Neuronal stem cell (in vitro differentiated cells): ENCODE data around the gene STK26.

Experiments
- DNase-seq: peaks from one replicate; pipeline ENCODE4 v3.0.0-alpha.2; 2013; ENCODE audit warnings: low spot score
- H2AFZ ChIP-seq: one replicate; pipeline ENCODE4 v1.6.1; 2013; ENCODE audit warnings: mild to moderate bottlenecking, low read length, inconsistent platforms
- H2AK5ac ChIP-seq: 2 replicates; pipeline ENCODE4 v1.6.1; 2013; ENCODE audit warnings: low read depth, mild to moderate bottlenecking, inconsistent platforms, low read length, moderate library complexity, mixed read lengths
- H2BK120ac ChIP-seq: 2 replicates; pipeline ENCODE4 v1.6.1; 2013; ENCODE audit warnings: low read depth, mild to moderate bottlenecking, inconsistent platforms, low read length, moderate library complexity, mixed read lengths
- H2BK12ac ChIP-seq: one replicate; pipeline ENCODE4 v1.6.1; 2013; ENCODE audit warnings: low read length, inconsistent platforms
- H2BK15ac ChIP-seq: 2 replicates; pipeline ENCODE4 v1.6.1; 2013; ENCODE audit warnings: mild to moderate bottlenecking, low read length, inconsistent platforms, mixed read lengths
- H2BK5ac ChIP-seq: one replicate; pipeline ENCODE4 v1.6.1; 2013; ENCODE audit warnings: inconsistent platforms, mild to moderate bottlenecking, low read length, moderate library complexity
- H3K14ac ChIP-seq: one replicate; pipeline ENCODE4 v1.6.1; 2013; ENCODE audit warnings: low read length, inconsistent platforms
- H3K18ac ChIP-seq: 2 replicates; pipeline ENCODE4 v1.6.1; 2013; ENCODE audit warnings: low read length, inconsistent platforms
- H3K23ac ChIP-seq: 2 replicates; pipeline ENCODE4 v1.6.1; 2013; ENCODE audit warnings: low read depth, mild to moderate bottlenecking, mixed read lengths, low read length, inconsistent platforms; ENCODE audit not compliant: poor library complexity
- H3K27ac ChIP-seq: replicated peaks from 3 replicates; pipeline ENCODE4 v1.5.1; 2013; ENCODE audit warnings: low read length, inconsistent platforms
- H3K27me3 ChIP-seq, 3 experiments: 2 replicates each; pipeline ENCODE4 v1.6.1; 2013; ENCODE audit warnings: low read length in 3 of 3, mild to moderate bottlenecking in 2 of 3, inconsistent platforms in 1 of 3, low read depth in 1 of 3, mixed read lengths in 1 of 3, moderate library complexity in 1 of 3; ENCODE audit not compliant: control insufficient read depth in 3 of 3, insufficient read depth in 3 of 3
- H3K36me3 ChIP-seq, 2 donors: replicated peaks in 1 of 2; 2 replicates each; pipeline ENCODE4 v1.6.1; 2013; ENCODE audit warnings: low read length in 2 of 2; ENCODE audit not compliant: control insufficient read depth in 2 of 2, insufficient read depth in 2 of 2
- H3K4ac ChIP-seq: 2 replicates; pipeline ENCODE4 v1.6.1; 2013; ENCODE audit warnings: inconsistent platforms, mild to moderate bottlenecking, low read length, moderate library complexity
- H3K4me1 ChIP-seq, 2 donors: 1 replicate in 1 of 2; 2 replicates in 1 of 2; pipeline ENCODE4 v1.6.1; 2013; ENCODE audit warnings: low read length in 2 of 2, low read depth in 1 of 2; ENCODE audit not compliant: control insufficient read depth in 2 of 2, insufficient read depth in 1 of 2
- H3K4me2 ChIP-seq: one replicate; pipeline ENCODE4 v1.6.1; 2013; ENCODE audit warnings: mild to moderate bottlenecking, low read length, inconsistent platforms; ENCODE audit not compliant: insufficient read depth, poor library complexity, severe bottlenecking
- H3K4me3 ChIP-seq, 2 donors: 2 replicates each; pipeline ENCODE4 v1.5.1; 2013; ENCODE audit warnings: low read length in 2 of 2, mild to moderate bottlenecking in 2 of 2, inconsistent platforms in 1 of 2, moderate library complexity in 1 of 2
- H3K79me1 ChIP-seq: one replicate; pipeline ENCODE4 v1.6.1; 2013; ENCODE audit warnings: low read depth, mild to moderate bottlenecking, inconsistent platforms, low read length, moderate library complexity
- H3K9ac ChIP-seq: one replicate; pipeline ENCODE4 v1.6.1; 2013; ENCODE audit warnings: mild to moderate bottlenecking, low read depth, low read length, inconsistent platforms; ENCODE audit not compliant: poor library complexity
- H3K9me3 ChIP-seq, 2 donors: replicated peaks in 1 of 2; 2 replicates each; pipeline versions ENCODE3 to v1.6.1; 2013; ENCODE audit warnings: low read length in 2 of 2, mild to moderate bottlenecking in 2 of 2, inconsistent platforms in 1 of 2, low read depth in 1 of 2, mixed read lengths in 1 of 2, moderate library complexity in 1 of 2; ENCODE audit not compliant: control insufficient read depth in 2 of 2, insufficient read depth in 1 of 2
- H4K8ac ChIP-seq: one replicate; pipeline ENCODE4 v1.6.1; 2013; ENCODE audit warnings: low read depth, mild to moderate bottlenecking, inconsistent platforms, low read length, moderate library complexity
- H4K91ac ChIP-seq: one replicate; pipeline ENCODE4 v1.6.1; 2013; ENCODE audit warnings: low read length, low read depth, mild to moderate bottlenecking, inconsistent platforms; ENCODE audit not compliant: poor library complexity
- WGBS, 2 donors: extraction: QIAGEN DNeasy Blood & Tissue Kit; methylation state at CpG; one replicate each; pipeline ENCODE4 v1.1.7; 2013; ENCODE audit warnings: missing lambda C conversion rate in 2 of 2, mixed read lengths in 1 of 2; ENCODE audit not compliant: insufficient read length in 2 of 2, insufficient replicate concordance in 1 of 2; ENCODE audit errors: extremely low coverage in 2 of 2; 5-methylcytosine and 5-hydroxymethylcytosine counted together

The STK26 gene

DNA sequence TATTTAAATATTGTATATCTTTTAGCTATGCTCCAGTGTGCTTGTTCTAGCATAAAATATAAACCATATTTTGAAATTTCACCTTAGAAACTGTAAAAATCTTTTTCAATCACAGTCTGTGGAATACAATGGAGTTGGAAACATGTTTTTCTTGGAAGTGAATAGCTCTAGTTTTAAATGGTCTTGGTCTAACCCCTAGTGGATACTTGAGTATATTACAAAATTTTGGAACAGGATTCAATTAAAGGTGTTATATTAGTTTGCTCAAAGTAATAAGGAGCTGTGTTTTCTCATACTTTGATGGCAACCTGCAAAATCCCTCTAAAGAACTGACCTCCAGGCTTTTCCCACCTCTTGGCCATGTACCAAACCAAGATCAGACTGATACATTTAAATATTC, 48.2 kb downstream of the STK26 start:
- no peak overlapping the region for H4K8ac ChIP-seq
- H3K4me3 ChIP-seq: no peak overlapping the region
- no peak for DNase-seq
- no peak overlapping the region for H3K4ac ChIP-seq
- no peak overlapping the region for H3K18ac ChIP-seq
- no peak overlapping the region for H3K4me2 ChIP-seq
- no peaks in the 10 kb centered on the region for H3K9me3 ChIP-seq
- H3K79me1 ChIP-seq: no peaks in the 10 kb centered on the region
- H3K27ac ChIP-seq: no peak overlapping the region
- no peak overlapping the region for H2BK12ac ChIP-seq
- no peak overlapping the region for H2AFZ ChIP-seq
- no peak overlapping the region for H2BK15ac ChIP-seq
- no peak overlapping the region for H3K9ac ChIP-seq
- H3K36me3 ChIP-seq: peaks cover 0 to 6% of the 10 kb centered on the region in 2 donors
- H2AK5ac ChIP-seq: no peak overlapping the region
- no peaks in the 10 kb centered on the region for H3K4me1 ChIP-seq
- no peak overlapping the region for H3K23ac ChIP-seq
- H3K14ac ChIP-seq: no peak overlapping the region
- H4K91ac ChIP-seq: no peak overlapping the region
- H2BK120ac ChIP-seq: no peak overlapping the region
- no peak overlapping the region for H2BK5ac ChIP-seq
- H3K27me3 ChIP-seq: peaks cover 0 to 1% (median 0%) of the 10 kb centered on the region in 3 experiments

DNA sequence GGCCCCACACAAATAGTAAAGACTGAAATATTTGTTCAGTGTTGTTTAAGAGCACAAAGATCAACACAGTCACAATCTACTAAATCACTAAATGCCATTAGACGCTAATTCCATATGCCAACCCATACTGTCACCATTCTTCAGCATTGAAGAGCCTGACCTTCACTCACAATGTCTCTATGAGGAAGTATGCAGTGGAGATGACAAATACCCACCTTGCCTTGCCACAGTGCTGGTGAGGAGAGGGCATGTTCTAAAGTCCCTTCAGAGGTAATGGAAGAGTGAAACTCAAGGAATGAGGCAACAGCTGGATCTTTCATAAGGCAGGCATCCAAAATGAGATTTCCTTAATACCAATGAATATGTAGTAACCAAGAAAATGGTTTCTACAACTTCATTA, 54.3 kb downstream of the STK26 start:
- H3K18ac ChIP-seq: no peak overlapping the region
- H3K79me1 ChIP-seq: no peaks in the 10 kb centered on the region
- WGBS, 2 donors: no CpG with 5 or more reads among the region's 1 CpG
- no peak overlapping the region for H3K23ac ChIP-seq
- peaks cover 0 to 21% (median 0%) of the 10 kb centered on the region in 3 experiments for H3K27me3 ChIP-seq
- no peak overlapping the region for H2AK5ac ChIP-seq
- no peaks in the 10 kb centered on the region for H3K9me3 ChIP-seq
- no peaks in the 10 kb centered on the region for H3K4me1 ChIP-seq
- no peak overlapping the region for H3K4ac ChIP-seq
- no peak overlapping the region for H2BK15ac ChIP-seq
- H4K91ac ChIP-seq: no peak overlapping the region
- no peak overlapping the region for H4K8ac ChIP-seq
- no peak overlapping the region for H3K4me3 ChIP-seq
- H3K9ac ChIP-seq: no peak overlapping the region
- H3K14ac ChIP-seq: no peak overlapping the region
- H2BK120ac ChIP-seq: no peak overlapping the region
- H2BK12ac ChIP-seq: no peak overlapping the region
- H3K4me2 ChIP-seq: no peak overlapping the region
- H3K27ac ChIP-seq: no peak overlapping the region
- no peak for DNase-seq
- no peaks in the 10 kb centered on the region for H3K36me3 ChIP-seq
- no peak overlapping the region for H2BK5ac ChIP-seq
- H2AFZ ChIP-seq: no peak overlapping the region

DNA sequence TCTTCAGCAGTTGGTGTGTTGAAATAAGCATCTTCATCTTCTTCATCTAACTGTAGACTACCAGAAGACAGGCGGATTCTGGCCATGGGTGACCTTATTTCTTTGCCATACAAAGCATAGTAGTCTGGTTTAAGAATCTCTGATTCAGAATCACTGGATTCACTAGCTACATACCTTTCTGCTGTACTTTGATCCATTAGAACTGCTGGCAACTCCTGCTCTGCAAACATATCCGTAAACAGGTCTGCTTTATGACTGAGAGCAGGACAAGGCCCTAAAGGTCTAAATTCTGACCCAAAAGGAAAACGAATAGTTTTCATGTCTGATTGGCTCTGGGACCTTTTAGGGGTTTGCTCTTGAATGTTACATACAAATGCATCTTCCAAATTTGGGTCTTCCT, 54.8 kb downstream of the STK26 start:
- Histone ChIP-seq H3K9ac (no peak overlapping the region), H4K91ac (no peak overlapping the region), H3K79me1 (no peaks in the 10 kb centered on the region), H2AFZ (no peak overlapping the region), H3K4ac (no peak overlapping the region), H3K4me2 (no peak overlapping the region), H3K27ac (no peak overlapping the region), H2BK120ac (no peak overlapping the region), H2BK5ac (no peak overlapping the region), H2BK12ac (no peak overlapping the region), H3K18ac (no peak overlapping the region), H3K23ac (no peak overlapping the region), H3K27me3 (peaks cover 0 to 21% (median 0%) of the 10 kb centered on the region in 3 experiments), H2AK5ac (no peak overlapping the region), H3K14ac (no peak overlapping the region), H3K9me3 (no peaks in the 10 kb centered on the region), H4K8ac (no peak overlapping the region), H3K4me1 (no peaks in the 10 kb centered on the region), H3K36me3 (no peaks in the 10 kb centered on the region), H2BK15ac (no peak overlapping the region), H3K4me3 (no peak overlapping the region)
- no peak for DNase-seq
- no CpG with 5 or more reads among the region's 3 CpGs for WGBS, 2 donors

DNA sequence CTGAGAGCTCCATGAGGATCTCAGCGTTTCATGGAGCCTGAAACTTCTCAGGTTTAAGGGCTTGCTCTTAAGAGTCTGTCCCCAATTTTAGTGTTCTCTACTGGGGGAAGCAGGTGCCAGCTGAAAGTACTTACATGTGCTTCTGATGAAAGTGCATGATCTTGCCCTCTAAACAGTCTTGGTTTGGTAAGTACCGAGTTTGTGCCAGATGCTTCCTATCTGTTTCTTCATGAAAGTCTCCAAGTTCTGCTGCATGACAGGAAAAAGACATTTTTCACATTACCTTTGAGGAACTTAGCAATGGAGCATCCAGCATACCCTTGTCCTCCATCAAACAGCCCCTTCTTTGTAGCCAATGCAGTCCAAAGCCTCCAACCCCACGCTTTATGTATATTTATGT, 62.7 kb downstream of the STK26 start:
- H2BK15ac ChIP-seq: no peak overlapping the region
- H3K4ac ChIP-seq: no peak overlapping the region
- no peaks in the 10 kb centered on the region for H3K79me1 ChIP-seq
- H3K27ac ChIP-seq: no peak overlapping the region
- no peaks in the 10 kb centered on the region for H3K9me3 ChIP-seq
- peaks cover 0 to 39% (median 0%) of the 10 kb centered on the region in 3 experiments for H3K27me3 ChIP-seq
- H3K4me2 ChIP-seq: no peak overlapping the region
- no peak overlapping the region for H3K23ac ChIP-seq
- no peak overlapping the region for H3K4me3 ChIP-seq
- no CpG with 5 or more reads among the region's 3 CpGs for WGBS, 2 donors
- no peak overlapping the region for H3K14ac ChIP-seq
- no peak overlapping the region for H3K9ac ChIP-seq
- no peak overlapping the region for H4K8ac ChIP-seq
- no peak overlapping the region for H4K91ac ChIP-seq
- H2AK5ac ChIP-seq: no peak overlapping the region
- no peak overlapping the region for H2AFZ ChIP-seq
- no peak overlapping the region for H2BK120ac ChIP-seq
- no peak overlapping the region for H2BK5ac ChIP-seq
- no peaks in the 10 kb centered on the region for H3K36me3 ChIP-seq
- H3K4me1 ChIP-seq: no peaks in the 10 kb centered on the region
- H3K18ac ChIP-seq: no peak overlapping the region
- no peak overlapping the region for H2BK12ac ChIP-seq
- DNase-seq: no peak
